Measurements from ENCODE around the gene ZNF134. TPM values are rescaled to one million over a fixed set of nuclear protein-coding genes. Genes with fewer than 3 reads are reported as not detected.

Gene ZNF134
- total and polyA plus RNA-seq, 9 of the 15 experiments (the other 6 are each of a cell fraction or from before 2014, with no cell fraction given), result 1.3 to 10.0 (median 5.7) TPM

DNA sequence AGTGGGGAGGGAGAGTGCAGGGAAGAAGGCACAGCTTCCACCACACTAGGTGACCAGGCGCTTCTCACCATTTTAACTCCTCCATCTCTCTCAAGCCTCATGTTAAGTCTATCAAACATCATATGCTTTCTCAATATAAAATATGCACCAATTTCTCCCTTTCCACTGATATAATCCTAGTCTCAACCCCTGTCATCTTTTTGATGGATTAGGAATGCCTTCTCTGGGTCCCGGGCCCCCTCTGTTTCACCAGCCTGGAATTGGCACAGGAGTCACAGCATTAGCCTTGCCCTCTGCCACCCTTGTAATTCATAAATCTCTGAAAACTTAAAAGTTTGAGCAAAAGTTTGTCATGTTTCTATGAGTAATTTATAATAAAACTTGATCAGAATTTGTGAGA lies 54.6 kb downstream of the ZNF134 start, which contains the start of gene ZSCAN4:
Gene ZSCAN4 (plus strand): TSS at position 301 of the 400 bp plus-strand sequence. CDS start 7,211 bp downstream, outside the sequence.
- H3K9me1 ChIP-seq (ENCODE audit: control insufficient read depth, insufficient read depth, low read length), result no peaks in the 10 kb centered on the region
- H3K9ac ChIP-seq (ENCODE audit: insufficient read depth in 1 of 2, low read depth in 2 of 2, low read length in 2 of 2), result no peak within 1 kb of the TSS
- FAIRE-seq (no peak), ATAC-seq (no peak), DNase-seq (ENCODE audit: extremely low read depth in 1 of 4, low spot score in 3 of 4) (no peak)
- H3K4me3 ChIP-seq, result no peak within 1 kb of the TSS
- H3K36me3 ChIP-seq (ENCODE audit: control insufficient read depth, insufficient read depth, low read length), result no peaks in the 10 kb centered on the region
- H3K27me3 ChIP-seq (ENCODE audit: control insufficient read depth in 2 of 2, insufficient read depth in 2 of 2, low read length in 2 of 2), result peaks cover 12 to 20% of the 10 kb centered on the region in 2 experiments
- peaks cover 0 to 8% of the 10 kb centered on the region in 2 experiments; a peak in 3 of 5 replicates for H3K4me1 ChIP-seq (replicated peaks in 1 of 2; ENCODE audit: control insufficient read depth in 2 of 2, insufficient read depth in 2 of 2, low read length in 2 of 2)
- WGBS (ENCODE audit: insufficient coverage, low coverage, missing lambda C conversion rate), result 0% methylated on average over 2 of the region's 2 CpGs
- ChIA-PET CTCF (ENCODE audit: low intra/inter-chr PET ratio) (no interaction called here), POLR2A (no interaction called here)
- no peak within 1 kb of the TSS for H2AFZ ChIP-seq (ENCODE audit: low read depth, low read length)
- H3K79me2 ChIP-seq (ENCODE audit: control insufficient read depth, insufficient read depth, low read length), result no peaks in the 10 kb centered on the region
- in situ Hi-C loops (cut with MboI), result no loop called here
- BruUV-seq (replicated peaks), result no TSS peak
- H3K27ac ChIP-seq (ENCODE audit: extremely low read depth, low read depth, low read length), result no peak within 1 kb of the TSS
- no peak within 1 kb of the TSS for H3K4me2 ChIP-seq (ENCODE audit: insufficient read depth, low read length)
- intact Hi-C loops (cut with micrococcal nuclease), result no loop called here
- TF ChIP-seq ZNF785 (CRISPR knock-in tag; IDR thresholded peaks at IDR 0.05) (no peak), SMARCC2 (IDR thresholded peaks at IDR 0.05; ENCODE audit: low read depth) (no peak), C11orf30 (IDR thresholded peaks at IDR 0.05; ENCODE audit: low read depth) (no peak), HLTF (IDR thresholded peaks at IDR 0.05) (no peak), FOXA1 (IDR thresholded peaks at IDR 0.05; ENCODE audit: borderline replicate concordance) (no peak), RHOXF2B (CRISPR knock-in tag; conservative IDR thresholded peaks at IDR 0.05) (no peak), ZNF24 (IDR thresholded peaks at IDR 0.05) (no peak), BRF1 (IDR thresholded peaks at IDR 0.05; ENCODE audit: borderline replicate concordance, extremely low read depth, insufficient read length) (no peak), SRF (CRISPR knock-in tag; IDR thresholded peaks at IDR 0.05) (no peak), ZNF121 (CRISPR knock-in tag; conservative IDR thresholded peaks at IDR 0.05) (no peak)
- TF ChIP-seq, protein P1, sequence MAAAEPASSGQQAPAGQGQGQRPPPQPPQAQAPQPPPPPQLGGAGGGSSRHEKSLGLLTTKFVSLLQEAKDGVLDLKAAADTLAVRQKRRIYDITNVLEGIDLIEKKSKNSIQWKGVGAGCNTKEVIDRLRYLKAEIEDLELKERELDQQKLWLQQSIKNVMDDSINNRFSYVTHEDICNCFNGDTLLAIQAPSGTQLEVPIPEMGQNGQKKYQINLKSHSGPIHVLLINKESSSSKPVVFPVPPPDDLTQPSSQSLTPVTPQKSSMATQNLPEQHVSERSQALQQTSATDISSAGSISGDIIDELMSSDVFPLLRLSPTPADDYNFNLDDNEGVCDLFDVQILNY (CRISPR knock-in tag; IDR thresholded peaks at IDR 0.05), result no peak
- TF ChIP-seq, protein P2, sequence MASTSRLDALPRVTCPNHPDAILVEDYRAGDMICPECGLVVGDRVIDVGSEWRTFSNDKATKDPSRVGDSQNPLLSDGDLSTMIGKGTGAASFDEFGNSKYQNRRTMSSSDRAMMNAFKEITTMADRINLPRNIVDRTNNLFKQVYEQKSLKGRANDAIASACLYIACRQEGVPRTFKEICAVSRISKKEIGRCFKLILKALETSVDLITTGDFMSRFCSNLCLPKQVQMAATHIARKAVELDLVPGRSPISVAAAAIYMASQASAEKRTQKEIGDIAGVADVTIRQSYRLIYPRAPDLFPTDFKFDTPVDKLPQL (IDR thresholded peaks at IDR 0.05; ENCODE audit: extremely low read depth, insufficient read length), result no peak
- TF ChIP-seq, protein P3, sequence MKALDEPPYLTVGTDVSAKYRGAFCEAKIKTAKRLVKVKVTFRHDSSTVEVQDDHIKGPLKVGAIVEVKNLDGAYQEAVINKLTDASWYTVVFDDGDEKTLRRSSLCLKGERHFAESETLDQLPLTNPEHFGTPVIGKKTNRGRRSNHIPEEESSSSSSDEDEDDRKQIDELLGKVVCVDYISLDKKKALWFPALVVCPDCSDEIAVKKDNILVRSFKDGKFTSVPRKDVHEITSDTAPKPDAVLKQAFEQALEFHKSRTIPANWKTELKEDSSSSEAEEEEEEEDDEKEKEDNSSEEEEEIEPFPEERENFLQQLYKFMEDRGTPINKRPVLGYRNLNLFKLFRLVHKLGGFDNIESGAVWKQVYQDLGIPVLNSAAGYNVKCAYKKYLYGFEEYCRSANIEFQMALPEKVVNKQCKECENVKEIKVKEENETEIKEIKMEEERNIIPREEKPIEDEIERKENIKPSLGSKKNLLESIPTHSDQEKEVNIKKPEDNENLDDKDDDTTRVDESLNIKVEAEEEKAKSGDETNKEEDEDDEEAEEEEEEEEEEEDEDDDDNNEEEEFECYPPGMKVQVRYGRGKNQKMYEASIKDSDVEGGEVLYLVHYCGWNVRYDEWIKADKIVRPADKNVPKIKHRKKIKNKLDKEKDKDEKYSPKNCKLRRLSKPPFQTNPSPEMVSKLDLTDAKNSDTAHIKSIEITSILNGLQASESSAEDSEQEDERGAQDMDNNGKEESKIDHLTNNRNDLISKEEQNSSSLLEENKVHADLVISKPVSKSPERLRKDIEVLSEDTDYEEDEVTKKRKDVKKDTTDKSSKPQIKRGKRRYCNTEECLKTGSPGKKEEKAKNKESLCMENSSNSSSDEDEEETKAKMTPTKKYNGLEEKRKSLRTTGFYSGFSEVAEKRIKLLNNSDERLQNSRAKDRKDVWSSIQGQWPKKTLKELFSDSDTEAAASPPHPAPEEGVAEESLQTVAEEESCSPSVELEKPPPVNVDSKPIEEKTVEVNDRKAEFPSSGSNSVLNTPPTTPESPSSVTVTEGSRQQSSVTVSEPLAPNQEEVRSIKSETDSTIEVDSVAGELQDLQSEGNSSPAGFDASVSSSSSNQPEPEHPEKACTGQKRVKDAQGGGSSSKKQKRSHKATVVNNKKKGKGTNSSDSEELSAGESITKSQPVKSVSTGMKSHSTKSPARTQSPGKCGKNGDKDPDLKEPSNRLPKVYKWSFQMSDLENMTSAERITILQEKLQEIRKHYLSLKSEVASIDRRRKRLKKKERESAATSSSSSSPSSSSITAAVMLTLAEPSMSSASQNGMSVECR (CRISPR knock-in tag; IDR thresholded peaks at IDR 0.05), result no peak
- H3K9me3 ChIP-seq (replicated peaks; ENCODE audit: control insufficient read depth, insufficient read depth, low read depth, low read length), result no peaks in the 10 kb centered on the region
- H4K20me1 ChIP-seq (replicated peaks; ENCODE audit: control insufficient read depth, insufficient read depth, low read length), result no peaks in the 10 kb centered on the region
